HCT116 (cell line): ENCODE measurements around the gene ORM1.

Experiments used
- CBX3 ChIP-seq: IDR thresholded peaks from 2 replicates; pipeline ENCODE4 v1.6.1; 2012; ENCODE audit warnings: low read depth
- CEBPB ChIP-seq: IDR thresholded peaks from 2 replicates; pipeline ENCODE4 v1.6.1; 2012; ENCODE audit warnings: low read depth
- EZH2 ChIP-seq: fragments of 200-600 bp; sonication (generic); IDR thresholded peaks from 2 replicates; pipeline ENCODE4 v1.6.1; 2017; ENCODE audit warnings: antibody characterized with exemption, mixed run types
- EZH2phosphoT487 ChIP-seq: fragments of 200-600 bp; IDR thresholded peaks from 2 replicates; pipeline ENCODE4 v1.6.1; 2018; ENCODE audit warnings: antibody characterized with exemption, borderline replicate concordance
- POLR2A ChIP-seq: IDR thresholded peaks from 2 replicates; pipeline ENCODE4 v1.7.0; 2011; ENCODE audit warnings: borderline replicate concordance; ENCODE audit not compliant: insufficient read depth, insufficient read length; ENCODE audit errors: extremely low read depth
- POLR2AphosphoS5 ChIP-seq: IDR thresholded peaks from 2 replicates; pipeline ENCODE4 v1.6.1; 2011; ENCODE audit warnings: mild to moderate bottlenecking, low read depth, low read length, moderate library complexity
- SIN3A ChIP-seq: IDR thresholded peaks from 2 replicates; pipeline ENCODE4 v1.6.1; 2012; ENCODE audit warnings: low read depth
- YY1 ChIP-seq: IDR thresholded peaks from 2 replicates; pipeline ENCODE4 v1.6.1; 2011; ENCODE audit warnings: low read length, low read depth, moderate library complexity, mild to moderate bottlenecking; ENCODE audit not compliant: insufficient replicate concordance; ENCODE audit errors: extremely low read depth
- ZNF274 ChIP-seq: fragments of 200-500 bp; sonication (Bioruptor generic); IDR thresholded peaks from 2 replicates; pipeline ENCODE4 v1.6.1; 2014; ENCODE audit warnings: mild to moderate bottlenecking, low read depth, low read length, inconsistent platforms
- TF ChIP-seq, protein P1 (sequence below), 3 experiments: fragments of 200-600 bp in 1 of 3; sonication (generic) in 1 of 3; IDR thresholded peaks in 2 of 3; conservative IDR thresholded peaks in 1 of 3; 2 replicates each; pipeline ENCODE4 v1.5.1; 2012 to 2017; ENCODE audit warnings: low read depth in 2 of 3, low read length in 2 of 3, antibody characterized with exemption in 1 of 3, borderline replicate concordance in 1 of 3, control low read depth in 1 of 3, mild to moderate bottlenecking in 1 of 3, mixed read lengths in 1 of 3, mixed run types in 1 of 3, moderate library complexity in 1 of 3; ENCODE audit not compliant: insufficient read depth in 1 of 3
- TF ChIP-seq, protein P2 (sequence below): IDR thresholded peaks from 2 replicates; pipeline ENCODE4 v1.6.1; 2012
- TF ChIP-seq, protein P3 (sequence below): IDR thresholded peaks from 2 replicates; pipeline ENCODE4 v1.6.1; 2012
- TF ChIP-seq, protein P4 (sequence below): IDR thresholded peaks from 2 replicates; pipeline ENCODE4 v1.6.1; 2012; ENCODE audit warnings: low read depth
- TF ChIP-seq, protein P5 (sequence below): IDR thresholded peaks from 2 replicates; pipeline ENCODE4 v1.6.1; 2011; ENCODE audit warnings: mild to moderate bottlenecking, low read length, moderate library complexity; ENCODE audit not compliant: insufficient replicate concordance; ENCODE audit errors: extremely low read depth

DNA sequence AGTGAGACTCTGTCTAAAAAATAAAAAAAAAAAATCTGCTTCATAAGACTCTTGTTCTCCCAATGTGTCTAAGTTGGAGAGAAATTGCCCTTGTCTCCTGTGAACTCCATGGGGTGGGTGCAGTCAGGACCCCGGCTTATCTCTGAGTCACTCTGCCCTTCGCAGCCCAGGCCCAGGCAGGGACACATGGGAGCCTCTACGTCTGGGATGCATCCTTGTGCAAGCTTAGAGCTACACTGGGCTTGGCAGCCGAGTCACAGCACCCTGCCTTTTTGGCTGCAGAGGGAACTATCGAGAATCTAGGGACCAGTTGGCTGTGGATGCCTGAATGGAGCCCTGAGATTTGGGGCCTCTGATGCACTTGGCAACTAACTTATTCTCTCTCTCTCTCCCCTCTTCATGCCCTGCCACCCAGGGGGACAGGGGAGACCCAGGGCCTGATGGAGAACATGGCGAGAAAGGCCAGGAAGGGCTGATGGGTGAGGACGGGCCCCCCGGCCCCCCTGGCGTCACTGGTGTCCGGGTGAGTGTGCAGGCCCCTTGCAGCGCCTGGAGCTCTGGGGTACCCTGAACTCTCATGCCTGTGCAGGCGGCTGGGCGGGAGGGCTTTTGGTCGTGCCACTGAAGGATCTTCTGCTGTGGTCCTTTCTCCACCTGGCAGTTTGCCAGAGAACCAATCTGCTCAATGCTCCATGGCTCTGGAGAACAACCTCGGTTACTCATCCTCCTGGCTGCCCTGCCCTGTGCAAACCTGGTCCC is 47.5 kb upstream of the ORM1 start:
- TF ChIP-seq POLR2A: no peak
- TF ChIP-seq, protein P1, sequence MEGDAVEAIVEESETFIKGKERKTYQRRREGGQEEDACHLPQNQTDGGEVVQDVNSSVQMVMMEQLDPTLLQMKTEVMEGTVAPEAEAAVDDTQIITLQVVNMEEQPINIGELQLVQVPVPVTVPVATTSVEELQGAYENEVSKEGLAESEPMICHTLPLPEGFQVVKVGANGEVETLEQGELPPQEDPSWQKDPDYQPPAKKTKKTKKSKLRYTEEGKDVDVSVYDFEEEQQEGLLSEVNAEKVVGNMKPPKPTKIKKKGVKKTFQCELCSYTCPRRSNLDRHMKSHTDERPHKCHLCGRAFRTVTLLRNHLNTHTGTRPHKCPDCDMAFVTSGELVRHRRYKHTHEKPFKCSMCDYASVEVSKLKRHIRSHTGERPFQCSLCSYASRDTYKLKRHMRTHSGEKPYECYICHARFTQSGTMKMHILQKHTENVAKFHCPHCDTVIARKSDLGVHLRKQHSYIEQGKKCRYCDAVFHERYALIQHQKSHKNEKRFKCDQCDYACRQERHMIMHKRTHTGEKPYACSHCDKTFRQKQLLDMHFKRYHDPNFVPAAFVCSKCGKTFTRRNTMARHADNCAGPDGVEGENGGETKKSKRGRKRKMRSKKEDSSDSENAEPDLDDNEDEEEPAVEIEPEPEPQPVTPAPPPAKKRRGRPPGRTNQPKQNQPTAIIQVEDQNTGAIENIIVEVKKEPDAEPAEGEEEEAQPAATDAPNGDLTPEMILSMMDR (IDR thresholded peaks at IDR 0.05 in 2 of 3, conservative IDR thresholded peaks at IDR 0.05 in 1 of 3; ENCODE audit: borderline replicate concordance in 1 of 3, insufficient read depth in 1 of 3, low read depth in 2 of 3, low read length in 2 of 3): no peak
- TF ChIP-seq, protein P2, sequence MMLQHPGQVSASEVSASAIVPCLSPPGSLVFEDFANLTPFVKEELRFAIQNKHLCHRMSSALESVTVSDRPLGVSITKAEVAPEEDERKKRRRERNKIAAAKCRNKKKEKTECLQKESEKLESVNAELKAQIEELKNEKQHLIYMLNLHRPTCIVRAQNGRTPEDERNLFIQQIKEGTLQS: no peak
- TF ChIP-seq, protein P3, sequence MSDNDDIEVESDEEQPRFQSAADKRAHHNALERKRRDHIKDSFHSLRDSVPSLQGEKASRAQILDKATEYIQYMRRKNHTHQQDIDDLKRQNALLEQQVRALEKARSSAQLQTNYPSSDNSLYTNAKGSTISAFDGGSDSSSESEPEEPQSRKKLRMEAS: no peak
- no peak for TF ChIP-seq ZNF274
- no peak for TF ChIP-seq EZH2
- TF ChIP-seq POLR2AphosphoS5: no peak
- TF ChIP-seq CEBPB: no peak
- TF ChIP-seq, protein P4, sequence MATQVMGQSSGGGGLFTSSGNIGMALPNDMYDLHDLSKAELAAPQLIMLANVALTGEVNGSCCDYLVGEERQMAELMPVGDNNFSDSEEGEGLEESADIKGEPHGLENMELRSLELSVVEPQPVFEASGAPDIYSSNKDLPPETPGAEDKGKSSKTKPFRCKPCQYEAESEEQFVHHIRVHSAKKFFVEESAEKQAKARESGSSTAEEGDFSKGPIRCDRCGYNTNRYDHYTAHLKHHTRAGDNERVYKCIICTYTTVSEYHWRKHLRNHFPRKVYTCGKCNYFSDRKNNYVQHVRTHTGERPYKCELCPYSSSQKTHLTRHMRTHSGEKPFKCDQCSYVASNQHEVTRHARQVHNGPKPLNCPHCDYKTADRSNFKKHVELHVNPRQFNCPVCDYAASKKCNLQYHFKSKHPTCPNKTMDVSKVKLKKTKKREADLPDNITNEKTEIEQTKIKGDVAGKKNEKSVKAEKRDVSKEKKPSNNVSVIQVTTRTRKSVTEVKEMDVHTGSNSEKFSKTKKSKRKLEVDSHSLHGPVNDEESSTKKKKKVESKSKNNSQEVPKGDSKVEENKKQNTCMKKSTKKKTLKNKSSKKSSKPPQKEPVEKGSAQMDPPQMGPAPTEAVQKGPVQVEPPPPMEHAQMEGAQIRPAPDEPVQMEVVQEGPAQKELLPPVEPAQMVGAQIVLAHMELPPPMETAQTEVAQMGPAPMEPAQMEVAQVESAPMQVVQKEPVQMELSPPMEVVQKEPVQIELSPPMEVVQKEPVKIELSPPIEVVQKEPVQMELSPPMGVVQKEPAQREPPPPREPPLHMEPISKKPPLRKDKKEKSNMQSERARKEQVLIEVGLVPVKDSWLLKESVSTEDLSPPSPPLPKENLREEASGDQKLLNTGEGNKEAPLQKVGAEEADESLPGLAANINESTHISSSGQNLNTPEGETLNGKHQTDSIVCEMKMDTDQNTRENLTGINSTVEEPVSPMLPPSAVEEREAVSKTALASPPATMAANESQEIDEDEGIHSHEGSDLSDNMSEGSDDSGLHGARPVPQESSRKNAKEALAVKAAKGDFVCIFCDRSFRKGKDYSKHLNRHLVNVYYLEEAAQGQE: no peak
- TF ChIP-seq CBX3: no peak
- TF ChIP-seq, protein P5, sequence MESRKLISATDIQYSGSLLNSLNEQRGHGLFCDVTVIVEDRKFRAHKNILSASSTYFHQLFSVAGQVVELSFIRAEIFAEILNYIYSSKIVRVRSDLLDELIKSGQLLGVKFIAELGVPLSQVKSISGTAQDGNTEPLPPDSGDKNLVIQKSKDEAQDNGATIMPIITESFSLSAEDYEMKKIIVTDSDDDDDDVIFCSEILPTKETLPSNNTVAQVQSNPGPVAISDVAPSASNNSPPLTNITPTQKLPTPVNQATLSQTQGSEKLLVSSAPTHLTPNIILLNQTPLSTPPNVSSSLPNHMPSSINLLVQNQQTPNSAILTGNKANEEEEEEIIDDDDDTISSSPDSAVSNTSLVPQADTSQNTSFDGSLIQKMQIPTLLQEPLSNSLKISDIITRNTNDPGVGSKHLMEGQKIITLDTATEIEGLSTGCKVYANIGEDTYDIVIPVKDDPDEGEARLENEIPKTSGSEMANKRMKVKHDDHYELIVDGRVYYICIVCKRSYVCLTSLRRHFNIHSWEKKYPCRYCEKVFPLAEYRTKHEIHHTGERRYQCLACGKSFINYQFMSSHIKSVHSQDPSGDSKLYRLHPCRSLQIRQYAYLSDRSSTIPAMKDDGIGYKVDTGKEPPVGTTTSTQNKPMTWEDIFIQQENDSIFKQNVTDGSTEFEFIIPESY: no peak
- no peak for TF ChIP-seq SIN3A
- TF ChIP-seq EZH2phosphoT487: no peak
- no peak for TF ChIP-seq YY1
